PFSK-1 (cell line): ENCODE data around the gene FAM168B.

Source experiments
- FOXP2 ChIP-seq: optimal IDR thresholded peaks from 2 replicates; pipeline ENCODE3; 2011; ENCODE audit warnings: borderline replicate concordance, control low read depth, inconsistent platforms; ENCODE audit not compliant: insufficient read depth; ENCODE audit errors: extremely low read length, extremely low read depth
- POLR2AphosphoS5 ChIP-seq: IDR thresholded peaks from 2 replicates; pipeline ENCODE4 v1.6.1; 2012; ENCODE audit warnings: low read depth, mild to moderate bottlenecking, control low read depth, low read length, moderate library complexity
- SIN3A ChIP-seq: IDR thresholded peaks from 2 replicates; pipeline ENCODE4 v1.6.1; 2012; ENCODE audit warnings: mild to moderate bottlenecking, low read length, moderate library complexity, borderline replicate concordance; ENCODE audit not compliant: insufficient read depth
- TAF1 ChIP-seq: IDR thresholded peaks from 2 replicates; pipeline ENCODE4 v1.6.1; 2012; ENCODE audit warnings: low read length, control low read depth, borderline replicate concordance; ENCODE audit not compliant: insufficient read depth
- TF ChIP-seq, protein P1 (sequence below), 2 experiments: IDR thresholded peaks; 2 replicates each; pipeline versions ENCODE4 v1.6.1 to v1.8.0; 2011 to 2012; ENCODE audit warnings: low read depth in 2 of 2, low read length in 2 of 2, control low read depth in 1 of 2, inconsistent platforms in 1 of 2, mild to moderate bottlenecking in 1 of 2, moderate library complexity in 1 of 2; ENCODE audit not compliant: insufficient read depth in 1 of 2

FAM168B gene

GRCh38 chr2:131045286-131046027 is 47.8 kb downstream of the FAM168B start:
- TF ChIP-seq, protein P1, sequence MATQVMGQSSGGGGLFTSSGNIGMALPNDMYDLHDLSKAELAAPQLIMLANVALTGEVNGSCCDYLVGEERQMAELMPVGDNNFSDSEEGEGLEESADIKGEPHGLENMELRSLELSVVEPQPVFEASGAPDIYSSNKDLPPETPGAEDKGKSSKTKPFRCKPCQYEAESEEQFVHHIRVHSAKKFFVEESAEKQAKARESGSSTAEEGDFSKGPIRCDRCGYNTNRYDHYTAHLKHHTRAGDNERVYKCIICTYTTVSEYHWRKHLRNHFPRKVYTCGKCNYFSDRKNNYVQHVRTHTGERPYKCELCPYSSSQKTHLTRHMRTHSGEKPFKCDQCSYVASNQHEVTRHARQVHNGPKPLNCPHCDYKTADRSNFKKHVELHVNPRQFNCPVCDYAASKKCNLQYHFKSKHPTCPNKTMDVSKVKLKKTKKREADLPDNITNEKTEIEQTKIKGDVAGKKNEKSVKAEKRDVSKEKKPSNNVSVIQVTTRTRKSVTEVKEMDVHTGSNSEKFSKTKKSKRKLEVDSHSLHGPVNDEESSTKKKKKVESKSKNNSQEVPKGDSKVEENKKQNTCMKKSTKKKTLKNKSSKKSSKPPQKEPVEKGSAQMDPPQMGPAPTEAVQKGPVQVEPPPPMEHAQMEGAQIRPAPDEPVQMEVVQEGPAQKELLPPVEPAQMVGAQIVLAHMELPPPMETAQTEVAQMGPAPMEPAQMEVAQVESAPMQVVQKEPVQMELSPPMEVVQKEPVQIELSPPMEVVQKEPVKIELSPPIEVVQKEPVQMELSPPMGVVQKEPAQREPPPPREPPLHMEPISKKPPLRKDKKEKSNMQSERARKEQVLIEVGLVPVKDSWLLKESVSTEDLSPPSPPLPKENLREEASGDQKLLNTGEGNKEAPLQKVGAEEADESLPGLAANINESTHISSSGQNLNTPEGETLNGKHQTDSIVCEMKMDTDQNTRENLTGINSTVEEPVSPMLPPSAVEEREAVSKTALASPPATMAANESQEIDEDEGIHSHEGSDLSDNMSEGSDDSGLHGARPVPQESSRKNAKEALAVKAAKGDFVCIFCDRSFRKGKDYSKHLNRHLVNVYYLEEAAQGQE (IDR thresholded peaks at IDR 0.05; ENCODE audit: insufficient read depth in 1 of 2, low read depth in 2 of 2, low read length in 2 of 2), result no peak
- TF ChIP-seq POLR2AphosphoS5, result no peak
- no peak for TF ChIP-seq FOXP2
- no peak for TF ChIP-seq SIN3A
- TF ChIP-seq TAF1, result no peak

- TF ChIP-seq FOXP2, result no peak
- TF ChIP-seq, protein P1 (IDR thresholded peaks at IDR 0.05; ENCODE audit: insufficient read depth in 1 of 2, low read depth in 2 of 2, low read length in 2 of 2), result no peak
- no peak for TF ChIP-seq POLR2AphosphoS5
- no peak for TF ChIP-seq SIN3A
- TF ChIP-seq TAF1, result no peak
Observed at GRCh38 chr2:131044757-131045150, 48.5 kb downstream of the FAM168B start.

- TF ChIP-seq POLR2AphosphoS5 (no peak), FOXP2 (no peak), TAF1 (no peak), SIN3A (no peak)
- TF ChIP-seq, protein P1 (IDR thresholded peaks at IDR 0.05; ENCODE audit: insufficient read depth in 1 of 2, low read depth in 2 of 2, low read length in 2 of 2), result no peak
Observed at GRCh38 chr2:131044075-131044756, 49.0 kb downstream of the FAM168B start.

DNA sequence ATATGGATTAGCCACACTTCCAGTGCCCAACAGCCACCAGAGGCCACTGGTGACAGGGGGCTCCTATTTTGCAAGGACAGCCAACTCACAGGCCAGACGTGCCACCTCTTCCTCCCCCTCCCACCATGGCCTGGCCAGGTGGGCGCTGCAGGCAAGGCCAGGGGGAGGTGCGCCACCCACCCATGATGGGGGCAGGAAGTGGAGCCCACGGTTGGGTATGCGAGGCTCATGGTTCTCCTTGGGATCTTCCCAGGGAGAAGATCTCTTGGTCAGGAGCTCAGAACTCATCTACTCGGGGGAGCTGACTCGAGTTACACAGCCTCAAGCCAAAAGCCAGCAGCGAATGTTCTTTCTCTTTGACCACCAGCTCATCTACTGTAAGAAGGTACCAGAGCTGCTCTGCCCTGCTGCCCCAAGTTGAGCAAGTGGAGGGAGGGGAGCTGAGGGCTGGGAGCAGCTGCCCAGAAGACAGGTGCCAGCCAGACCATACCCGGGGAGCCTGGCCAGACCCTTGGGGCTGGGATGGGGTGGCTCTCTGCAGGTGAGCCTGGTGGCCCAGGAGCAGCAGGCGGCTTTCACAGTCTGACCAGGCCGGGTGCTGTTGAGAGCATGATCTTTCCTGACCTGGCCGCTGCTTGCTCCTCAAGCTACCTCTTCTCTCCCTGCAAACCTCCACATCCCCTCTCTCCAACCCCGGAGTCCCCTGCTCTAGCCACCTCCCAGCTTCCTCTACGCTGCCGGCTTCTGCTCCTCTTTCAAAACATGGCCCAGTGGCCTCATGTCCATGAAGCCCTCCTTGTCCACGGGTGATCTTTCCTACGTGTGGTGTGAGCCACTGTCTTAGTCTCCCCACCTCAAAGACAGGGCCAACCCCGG is 49.8 kb downstream of the FAM168B start:
- no peak for TF ChIP-seq POLR2AphosphoS5
- TF ChIP-seq TAF1, result no peak
- TF ChIP-seq SIN3A, result no peak
- no peak for TF ChIP-seq FOXP2
- TF ChIP-seq, protein P1 (IDR thresholded peaks at IDR 0.05; ENCODE audit: insufficient read depth in 1 of 2, low read depth in 2 of 2, low read length in 2 of 2), result no peak
